Measurements from ENCODE around the gene SEC14L1.

SEC14L1 gene

GRCh38 chr17:77163511-77164280 lies 22.9 kb downstream of the SEC14L1 start:
- no peak for DNase-seq

DNA sequence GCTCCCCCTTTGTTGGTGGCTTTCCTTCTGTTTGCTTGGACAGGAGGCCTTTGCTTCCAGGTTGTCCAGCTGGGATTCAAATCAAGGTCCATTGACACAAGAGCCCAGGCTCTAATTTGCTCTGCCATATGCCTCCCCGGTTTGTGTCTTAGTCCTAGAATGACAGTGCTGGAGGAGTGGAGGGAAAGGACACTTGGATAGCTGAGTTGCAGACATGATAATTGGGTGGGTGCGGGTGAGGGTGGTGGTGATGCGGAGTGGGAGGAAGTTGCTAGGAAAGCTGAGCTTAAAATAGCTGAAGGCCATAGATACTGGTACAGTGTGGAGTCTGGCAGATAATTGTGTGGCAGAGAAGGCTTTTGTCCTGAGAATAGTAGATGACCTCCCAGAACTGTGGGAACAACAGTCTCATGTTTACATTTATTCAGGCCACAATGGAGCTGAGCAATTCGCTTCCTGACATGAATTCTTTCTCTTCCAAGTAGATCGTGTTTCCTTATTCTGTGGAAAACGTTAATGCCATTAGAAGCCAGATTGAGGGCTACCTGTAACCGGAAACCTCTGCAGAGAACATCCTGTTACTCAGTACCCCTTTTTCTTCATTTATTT lies 23.8 kb downstream of the SEC14L1 start:
- DNase-seq = no peak

DNA sequence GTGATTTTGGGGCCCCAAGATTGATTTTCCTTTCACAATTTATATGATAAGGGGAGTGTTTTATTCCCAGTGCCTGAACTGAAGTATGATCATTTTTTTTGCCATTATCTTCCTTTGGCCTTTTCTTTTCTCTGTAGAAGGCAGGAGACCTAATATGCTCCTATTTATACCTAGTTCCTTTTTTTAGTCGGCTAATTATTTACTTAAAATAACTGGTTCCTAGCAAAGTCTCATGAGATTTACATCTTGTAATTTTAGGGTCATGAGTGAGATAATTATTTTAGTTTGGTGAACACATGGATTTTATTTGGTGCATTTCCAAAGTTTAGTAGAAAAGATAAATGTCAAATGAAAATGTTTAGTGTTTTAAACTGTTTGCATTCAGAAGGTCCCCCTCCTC lies 24.8 kb downstream of the SEC14L1 start:
- DNase-seq = no peak

- DNase-seq = no peak
These were observed 26.9 kb downstream of the SEC14L1 start for GRCh38 chr17:77167472-77168306.

- DNase-seq = no peak
These were observed 32.3 kb downstream of the SEC14L1 start for GRCh38 chr17:77173104-77173503.

GRCh38 chr17:77174928-77175661 lies 34.3 kb downstream of the SEC14L1 start:
- DNase-seq = no peak

GRCh38 chr17:77177002-77177741 lies 36.4 kb downstream of the SEC14L1 start:
- no peak for DNase-seq

- no peak for DNase-seq
These were observed 37.3 kb downstream of the SEC14L1 start for GRCh38 chr17:77178050-77178449.

DNA sequence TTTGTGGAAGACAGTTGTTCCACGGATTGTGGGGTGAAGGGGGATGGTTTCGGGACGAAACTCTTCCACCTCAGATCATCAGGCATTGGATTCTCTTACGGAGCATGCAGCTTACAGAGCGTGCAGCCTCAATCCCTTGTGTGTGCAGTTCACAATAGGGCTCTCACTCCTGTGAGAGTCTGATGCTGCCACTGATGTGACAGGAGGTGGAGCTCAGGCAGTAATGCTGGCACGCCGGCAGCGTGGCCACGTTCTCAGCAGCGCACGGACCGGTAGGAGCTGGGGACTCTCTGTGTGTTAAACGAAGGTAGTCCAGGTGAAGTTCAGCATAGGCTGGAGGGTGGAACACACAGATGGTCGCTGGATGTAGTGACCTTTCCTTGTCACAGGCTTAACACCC lies 37.8 kb downstream of the SEC14L1 start:
- no peak for DNase-seq

GRCh38 chr17:77180503-77181357 lies 40.0 kb downstream of the SEC14L1 start:
- DNase-seq = no peak

GRCh38 chr17:77182205-77183172 lies 41.7 kb downstream of the SEC14L1 start:
- no peak for DNase-seq

DNA sequence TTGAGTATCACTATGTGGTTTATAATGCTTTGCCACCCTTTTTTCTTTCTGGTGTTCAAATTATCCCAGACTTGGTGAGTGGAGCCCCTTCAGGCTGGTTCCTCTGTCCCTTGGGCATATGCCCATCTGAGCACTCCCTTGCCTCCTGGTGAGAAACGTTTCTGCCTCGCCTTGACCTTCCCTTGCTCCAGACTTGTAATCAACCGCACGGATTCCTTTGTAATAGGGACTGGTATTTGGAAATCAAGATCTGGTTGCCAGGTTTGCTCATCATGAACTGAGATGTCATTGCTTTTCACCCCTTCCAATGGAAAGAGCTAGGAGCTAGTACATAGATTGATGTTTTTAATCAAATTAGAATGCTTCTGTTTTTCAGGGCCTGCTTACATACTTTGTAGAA lies 43.7 kb downstream of the SEC14L1 start:
- no peak for DNase-seq

DNA sequence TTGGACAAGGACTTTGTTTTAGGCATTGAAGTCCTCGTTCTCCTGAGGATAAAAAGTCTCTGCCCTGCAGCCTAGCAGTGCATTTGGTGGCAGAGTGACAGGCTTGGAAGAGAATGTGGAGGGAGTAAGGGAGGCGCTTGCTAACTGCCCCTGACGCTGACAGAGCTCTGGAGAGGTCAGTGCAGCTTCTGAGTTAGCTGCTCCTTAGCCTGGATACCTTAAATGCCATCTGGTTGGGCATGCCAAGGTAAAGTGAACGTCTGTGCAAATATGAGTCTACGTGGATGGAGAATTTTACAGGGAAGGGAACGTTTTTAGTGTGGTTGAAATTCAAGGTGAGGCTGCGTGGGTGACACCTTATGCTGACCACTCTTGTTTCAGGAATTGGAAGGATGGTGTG lies 44.4 kb downstream of the SEC14L1 start:
- no peak for DNase-seq

DNA sequence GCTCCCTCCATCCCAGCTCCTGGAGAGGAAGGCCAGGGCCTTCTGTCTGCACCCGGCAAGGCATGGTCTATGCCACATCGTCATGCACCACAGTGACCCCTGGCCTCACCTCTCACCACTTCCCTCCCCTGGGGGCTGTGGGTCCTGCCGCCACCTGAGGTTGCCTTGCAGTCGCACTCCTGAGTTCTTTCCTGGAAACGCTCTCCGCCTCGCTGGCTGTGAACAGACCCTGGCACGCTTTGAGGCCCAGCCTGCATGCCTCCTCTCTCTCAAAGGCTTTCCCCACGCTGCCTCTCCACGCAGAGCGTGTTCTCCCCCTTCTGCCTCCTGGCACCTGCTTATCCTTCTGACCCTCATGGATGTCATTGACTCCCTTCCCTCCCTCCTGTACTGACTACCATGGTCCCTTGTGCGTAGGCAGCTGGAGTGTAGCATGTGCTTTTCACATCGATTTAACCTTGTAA lies 45.4 kb downstream of the SEC14L1 start:
- DNase-seq = no peak

GRCh38 chr17:77188084-77189066 lies 47.6 kb downstream of the SEC14L1 start:
- DNase-seq = no peak

- DNase-seq = no peak
These were observed 48.4 kb downstream of the SEC14L1 start for GRCh38 chr17:77189148-77189547.

DNA sequence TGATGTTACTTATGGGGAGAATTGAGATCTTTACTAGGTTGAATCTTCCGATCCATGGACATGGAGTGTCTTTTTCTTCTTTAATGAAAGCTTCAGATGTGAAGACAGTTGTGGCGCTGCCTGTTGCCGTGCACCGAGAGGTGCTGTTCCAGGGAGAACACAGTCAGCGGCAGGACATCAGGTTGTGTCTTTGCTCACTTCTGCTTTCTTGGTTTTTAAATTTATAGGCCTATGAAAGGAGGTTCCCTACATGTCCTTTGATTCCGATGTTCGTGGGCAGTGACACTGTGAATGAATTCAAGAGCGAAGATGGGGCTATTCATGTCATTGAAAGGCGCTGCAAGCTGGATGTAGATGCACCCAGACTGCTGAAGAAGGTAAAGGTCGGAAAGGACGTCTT lies 49.8 kb downstream of the SEC14L1 start:
- DNase-seq = no peak

DNA sequence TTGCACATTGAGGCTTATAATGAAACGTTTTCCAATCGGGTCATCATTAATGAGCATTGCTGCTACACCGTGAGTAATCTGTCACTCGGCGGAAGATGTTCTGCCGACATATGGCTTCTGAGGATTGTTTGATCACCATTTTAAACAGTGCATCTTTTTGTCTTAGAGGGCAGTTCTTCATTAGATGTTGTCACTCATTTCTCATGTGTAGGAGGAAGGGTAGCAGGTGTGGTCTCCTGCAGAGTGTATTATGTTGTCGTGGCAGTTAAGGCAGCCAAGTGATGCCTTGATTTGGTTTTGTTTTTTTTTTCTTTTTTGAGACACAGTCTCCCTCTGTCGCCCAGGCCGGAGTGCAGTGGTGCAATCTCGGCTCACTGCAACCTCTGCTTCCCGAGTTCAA lies 50.5 kb downstream of the SEC14L1 start:
- DNase-seq = no peak

DNA sequence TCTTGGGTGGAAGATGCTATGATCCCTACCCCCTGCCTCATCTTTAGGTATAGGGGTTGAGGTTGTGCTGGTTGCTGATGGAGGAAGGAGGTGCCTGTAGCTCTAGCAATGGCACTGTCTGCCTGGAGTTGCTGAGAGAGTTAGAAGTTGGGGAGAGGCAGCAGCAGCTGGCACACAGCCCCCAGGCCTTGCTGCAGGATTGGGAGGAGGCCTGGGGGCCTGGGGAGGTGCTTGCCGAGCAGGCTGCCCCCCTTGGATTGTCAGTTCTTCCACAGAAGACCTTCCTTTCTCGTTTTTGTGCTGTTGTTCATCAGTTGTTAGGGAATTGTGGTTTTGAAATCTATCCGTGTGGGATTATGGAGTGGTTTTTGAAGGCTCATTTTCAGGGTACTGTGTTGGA lies 52.9 kb downstream of the SEC14L1 start:
- DNase-seq = no peak
